ENCODE data around the gene FLNA. TPM values are rescaled to one million over a fixed set of nuclear protein-coding genes. Genes with fewer than 3 reads are reported as not detected.

The FLNA gene
- total and polyA plus RNA-seq, 10 of the 15 experiments (the other 5 are each of a cell fraction or from before 2014, with no cell fraction given) = 5.1 to 643 (median 171) TPM

DNA sequence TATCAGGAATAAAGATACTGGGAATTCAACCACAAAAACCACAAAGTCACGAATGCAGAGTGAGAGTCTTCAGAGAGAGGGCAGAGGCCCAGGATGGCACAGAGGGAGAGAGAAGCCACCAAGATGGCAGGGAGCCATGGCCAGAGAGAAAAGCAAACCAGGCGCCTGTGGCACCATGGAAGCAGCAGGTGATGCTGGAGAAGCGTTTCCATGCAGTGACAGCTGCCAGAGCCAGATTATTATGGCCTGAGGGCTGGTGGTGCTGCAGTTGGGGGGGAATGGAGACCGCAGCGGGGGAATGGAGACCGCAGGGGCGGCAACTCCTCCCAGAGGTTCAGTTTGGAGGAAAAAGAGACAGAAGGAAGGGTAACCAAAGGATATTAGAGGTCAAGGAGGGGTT, 42.7 kb upstream of the FLNA start (continued):
- no peak for TF ChIP-seq POLR2AphosphoS5 (IDR thresholded peaks at IDR 0.05; ENCODE audit: low read length)
- TF ChIP-seq, protein P1, sequence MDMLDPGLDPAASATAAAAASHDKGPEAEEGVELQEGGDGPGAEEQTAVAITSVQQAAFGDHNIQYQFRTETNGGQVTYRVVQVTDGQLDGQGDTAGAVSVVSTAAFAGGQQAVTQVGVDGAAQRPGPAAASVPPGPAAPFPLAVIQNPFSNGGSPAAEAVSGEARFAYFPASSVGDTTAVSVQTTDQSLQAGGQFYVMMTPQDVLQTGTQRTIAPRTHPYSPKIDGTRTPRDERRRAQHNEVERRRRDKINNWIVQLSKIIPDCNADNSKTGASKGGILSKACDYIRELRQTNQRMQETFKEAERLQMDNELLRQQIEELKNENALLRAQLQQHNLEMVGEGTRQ (IDR thresholded peaks at IDR 0.05; ENCODE audit: borderline replicate concordance, low read depth, low read length) = no peak
- TF ChIP-seq HDAC6 (IDR thresholded peaks at IDR 0.05; ENCODE audit: unreplicated experiment) = no peak
- no peak for TF ChIP-seq SIX5 (IDR thresholded peaks at IDR 0.05; ENCODE audit: low read depth, low read length, severe bottlenecking)
- no peak for TF ChIP-seq CHD2 (IDR thresholded peaks at IDR 0.05; ENCODE audit: borderline replicate concordance, low read depth, low read length)

GRCh38 chrX:154413142-154413541, 38.7 kb upstream of the FLNA start:
- H3K4me2 ChIP-seq (ENCODE audit: control insufficient read depth, insufficient read depth) = 0 out of 2 replicates have a peak overlapping the region, but pooled peaks have one; percentile 77
- BruUV-seq (replicated peaks) = TSS peak; percentile 48
- H2AFZ ChIP-seq (ENCODE audit: control insufficient read depth, low read depth, low read length) = no peak overlapping the region
- no peaks in the 10 kb centered on the region; the same call in 2 of the 3 replicates for H3K9me3 ChIP-seq (replicated peaks; ENCODE audit: control insufficient read depth, insufficient read depth, low read length)
- H3K4me1 ChIP-seq (ENCODE audit: control insufficient read depth, insufficient read depth, low read length) = no peaks in the 10 kb centered on the region
- H3K9ac ChIP-seq (ENCODE audit: control insufficient read depth, insufficient read depth, low read length) = no peak overlapping the region
- DNase-seq (ENCODE audit: low read depth, low spot score) (no peak), FAIRE-seq (no peak), ATAC-seq (no peak)
- ChIA-PET CTCF (interaction anchor here (0.9 kb wide), 2 partner anchors 8 to 40 kb away, joined by 3 to 4 read pairs; no protein-coding TSS in a partner anchor), RAD21 (ENCODE audit: unreplicated experiment) (interaction anchor here (1.6 to 2.1 kb wide), 3 partner anchors 14 to 78 kb away, joined by 5 to 9 read pairs (median 5); partner anchors contain the start of gene SLC10A3), SMC1A (ENCODE audit: uncharacterized antibody, unreplicated experiment) (no interaction called here), POLR2A (interaction anchor here (3.5 to 4.6 kb wide), 2 partner anchors 13 to 15 kb away, joined by 22 to 32 read pairs; partner anchors contain the start of gene ATP6AP1)
- H4K20me1 ChIP-seq (ENCODE audit: control insufficient read depth, insufficient read depth) = no peaks in the 10 kb centered on the region
- H3K4me3 ChIP-seq = no peak overlapping the region
- peaks cover 7% of the 10 kb centered on the region for H3K79me2 ChIP-seq (ENCODE audit: control insufficient read depth, insufficient read depth, low read length)
- in situ Hi-C loops (cut with MboI) (no loop called here), intact Hi-C loops (cut with micrococcal nuclease; ENCODE audit: unreplicated experiment) (no loop called here)
- WGBS (ENCODE audit: insufficient coverage, insufficient replicate concordance, low lambda C conversion rate, missing lambda C conversion rate) = 45% methylated on average over 8 of the region's 8 CpGs
- H3K36me3 ChIP-seq (ENCODE audit: control insufficient read depth in 2 of 2, insufficient read depth in 2 of 2, low read length in 1 of 2) = no peaks in the 10 kb centered on the region
- peak overlapping the region; percentile 86; the same call in 1 of the 2 replicates for H3K27ac ChIP-seq (ENCODE audit: control insufficient read depth, insufficient read depth)
- no peaks in the 10 kb centered on the region for H3K27me3 ChIP-seq (replicated peaks in 1 of 2; ENCODE audit: control insufficient read depth in 2 of 2, insufficient read depth in 2 of 2, low read length in 1 of 2)
- TF ChIP-seq RELA (IDR thresholded peaks at IDR 0.05; ENCODE audit: borderline replicate concordance, partially characterized antibody) (no peak), NR2C2 (IDR thresholded peaks at IDR 0.05; ENCODE audit: borderline replicate concordance, control insufficient read depth, insufficient read length, low read depth) (no peak)
- TF ChIP-seq, protein P2, sequence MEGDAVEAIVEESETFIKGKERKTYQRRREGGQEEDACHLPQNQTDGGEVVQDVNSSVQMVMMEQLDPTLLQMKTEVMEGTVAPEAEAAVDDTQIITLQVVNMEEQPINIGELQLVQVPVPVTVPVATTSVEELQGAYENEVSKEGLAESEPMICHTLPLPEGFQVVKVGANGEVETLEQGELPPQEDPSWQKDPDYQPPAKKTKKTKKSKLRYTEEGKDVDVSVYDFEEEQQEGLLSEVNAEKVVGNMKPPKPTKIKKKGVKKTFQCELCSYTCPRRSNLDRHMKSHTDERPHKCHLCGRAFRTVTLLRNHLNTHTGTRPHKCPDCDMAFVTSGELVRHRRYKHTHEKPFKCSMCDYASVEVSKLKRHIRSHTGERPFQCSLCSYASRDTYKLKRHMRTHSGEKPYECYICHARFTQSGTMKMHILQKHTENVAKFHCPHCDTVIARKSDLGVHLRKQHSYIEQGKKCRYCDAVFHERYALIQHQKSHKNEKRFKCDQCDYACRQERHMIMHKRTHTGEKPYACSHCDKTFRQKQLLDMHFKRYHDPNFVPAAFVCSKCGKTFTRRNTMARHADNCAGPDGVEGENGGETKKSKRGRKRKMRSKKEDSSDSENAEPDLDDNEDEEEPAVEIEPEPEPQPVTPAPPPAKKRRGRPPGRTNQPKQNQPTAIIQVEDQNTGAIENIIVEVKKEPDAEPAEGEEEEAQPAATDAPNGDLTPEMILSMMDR (IDR thresholded peaks at IDR 0.05 in 2 of 3, conservative IDR thresholded peaks at IDR 0.05 in 1 of 3; ENCODE audit: control insufficient read depth in 2 of 3, extremely low read depth in 1 of 3, insufficient read depth in 1 of 3, low read depth in 3 of 3, low read length in 3 of 3) = no peak
- TF ChIP-seq, protein P3, sequence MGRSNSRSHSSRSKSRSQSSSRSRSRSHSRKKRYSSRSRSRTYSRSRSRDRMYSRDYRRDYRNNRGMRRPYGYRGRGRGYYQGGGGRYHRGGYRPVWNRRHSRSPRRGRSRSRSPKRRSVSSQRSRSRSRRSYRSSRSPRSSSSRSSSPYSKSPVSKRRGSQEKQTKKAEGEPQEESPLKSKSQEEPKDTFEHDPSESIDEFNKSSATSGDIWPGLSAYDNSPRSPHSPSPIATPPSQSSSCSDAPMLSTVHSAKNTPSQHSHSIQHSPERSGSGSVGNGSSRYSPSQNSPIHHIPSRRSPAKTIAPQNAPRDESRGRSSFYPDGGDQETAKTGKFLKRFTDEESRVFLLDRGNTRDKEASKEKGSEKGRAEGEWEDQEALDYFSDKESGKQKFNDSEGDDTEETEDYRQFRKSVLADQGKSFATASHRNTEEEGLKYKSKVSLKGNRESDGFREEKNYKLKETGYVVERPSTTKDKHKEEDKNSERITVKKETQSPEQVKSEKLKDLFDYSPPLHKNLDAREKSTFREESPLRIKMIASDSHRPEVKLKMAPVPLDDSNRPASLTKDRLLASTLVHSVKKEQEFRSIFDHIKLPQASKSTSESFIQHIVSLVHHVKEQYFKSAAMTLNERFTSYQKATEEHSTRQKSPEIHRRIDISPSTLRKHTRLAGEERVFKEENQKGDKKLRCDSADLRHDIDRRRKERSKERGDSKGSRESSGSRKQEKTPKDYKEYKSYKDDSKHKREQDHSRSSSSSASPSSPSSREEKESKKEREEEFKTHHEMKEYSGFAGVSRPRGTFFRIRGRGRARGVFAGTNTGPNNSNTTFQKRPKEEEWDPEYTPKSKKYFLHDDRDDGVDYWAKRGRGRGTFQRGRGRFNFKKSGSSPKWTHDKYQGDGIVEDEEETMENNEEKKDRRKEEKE (IDR thresholded peaks at IDR 0.05) = no peak

Data from GM12878 (cell line).